Ureter (tissue), 1 donor: ENCODE results near the gene TLE7. TPM values are rescaled to one million over a fixed set of nuclear protein-coding genes. Genes with fewer than 3 reads are reported as not detected.

Experiments used
- total RNA-seq: library from RNA; stranded (reverse); gene quantifications from one replicate; pipeline ENCODE4 v1.2.4, GENCODE V29; 2023
- donor health status: DM: yes; HTN: yes; CAD: no.

The TLE7 gene
- total RNA-seq, 1 donor from 2014 or later: not detected

Other genes starting within 250 kb of the TLE7 start
- 8.4 TPM for gene HYDIN, start 211.3 kb downstream of the TLE7 start, total RNA-seq
- gene CMTR2, start 152.7 kb downstream of the TLE7 start, total RNA-seq: 27.7 TPM
- 0.89 TPM for gene CALB2, start 83.3 kb downstream of the TLE7 start, total RNA-seq
- gene ZNF23, start 20.2 kb upstream of the TLE7 start, total RNA-seq: 11.6 TPM
- 19.0 TPM for gene ZNF19, start 47.3 kb upstream of the TLE7 start, total RNA-seq
- 0.16 TPM for gene CHST4, start 84.4 kb upstream of the TLE7 start, total RNA-seq
- 0.26 TPM for gene TAT, start 135.0 kb upstream of the TLE7 start, total RNA-seq
- 12.5 TPM for gene MARVELD3, start 184.1 kb upstream of the TLE7 start, total RNA-seq